Uterine smooth muscle cell (primary cell): ENCODE measurements around the gene PUS7. TPM values are rescaled to one million over a fixed set of nuclear protein-coding genes. Genes with fewer than 3 reads are reported as not detected.

ENCODE experiments used
- total RNA-seq: library from RNA; depleted of rRNA; stranded (reverse); fragments of >200 nt; gene quantifications from 2 replicates; pipeline ENCODE4 v1.2.3, GENCODE V29; 2014

The PUS7 gene
- 15.1 and 23.9 TPM in 2 replicates for total RNA-seq

GRCh38 chr7:105521717-105522463 is at the start of gene PUS7:
PUS7 (minus strand) TSS chr7:105522271; CDS start chr7:105508512, 13,759 bp downstream.

GRCh38 chr7:105531792-105532671 is 10.0 kb upstream of the PUS7 start, which contains the start of gene RINT1:
RINT1 (plus strand) TSS chr7:105532201; CDS start chr7:105532316, 115 bp downstream.

Other genes with a start within 250 kb of the PUS7 start
- 40.3 and 46.6 TPM in 2 replicates for gene SRPK2, start 133.3 kb downstream of the PUS7 start, total RNA-seq
- 18.7 and 19.5 TPM in 2 replicates for gene RINT1, start 9.9 kb upstream of the PUS7 start, total RNA-seq
- not detected in 2 replicates for gene EFCAB10, start 59.2 kb upstream of the PUS7 start, total RNA-seq